Measurements from ENCODE around the gene PLK3.

Gene PLK3

GRCh38 chr1:44854970-44855369, 54.8 kb downstream of the PLK3 start:
- Histone ChIP-seq H3K9me3 (ENCODE audit: control insufficient read depth, low read length) (no peaks in the 10 kb centered on the region), H3K4me3 (ENCODE audit: low read length) (no peak overlapping the region), H3K4me1 (ENCODE audit: control insufficient read depth, insufficient read depth, low read length) (no peaks in the 10 kb centered on the region), H3K9ac (ENCODE audit: low read length) (no peak overlapping the region), H3K36me3 (ENCODE audit: control insufficient read depth, insufficient read depth, low read length, severe bottlenecking) (peaks cover 48% of the 10 kb centered on the region), H3K27me3 (replicated peaks; ENCODE audit: control insufficient read depth, insufficient read depth, low read length) (no peaks in the 10 kb centered on the region)
- no peak for DNase-seq (ENCODE audit: low read depth)

Data from adipocyte (in vitro differentiated cells).